Measurements from ENCODE around the gene MAST4.
"Not testable (repeated sequence)": the region's sequence is repeated elsewhere in the genome, so short reads cannot be mapped to it uniquely, and the experiment has no call there.

The MAST4 gene

DNA sequence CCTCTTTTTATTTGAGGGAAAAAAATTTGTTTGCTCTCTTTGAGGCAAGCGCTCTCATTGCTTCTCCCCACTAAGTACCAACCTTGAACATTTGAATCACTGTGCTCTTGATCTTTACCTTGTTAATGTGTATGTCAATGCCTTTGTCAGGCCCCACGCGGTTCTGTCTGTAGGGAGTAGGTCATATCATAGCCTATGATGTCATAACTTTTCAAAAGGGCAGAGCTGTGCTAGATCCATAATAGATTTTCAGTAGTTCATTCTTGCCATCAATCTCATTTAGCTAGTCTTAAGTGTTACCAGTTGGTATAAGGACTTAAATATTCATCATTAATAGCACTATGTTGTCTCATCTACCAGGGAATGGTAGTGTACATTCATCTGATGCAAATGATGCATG lies 56.6 kb downstream of the MAST4 start:
- DNase-seq = no peak

DNA sequence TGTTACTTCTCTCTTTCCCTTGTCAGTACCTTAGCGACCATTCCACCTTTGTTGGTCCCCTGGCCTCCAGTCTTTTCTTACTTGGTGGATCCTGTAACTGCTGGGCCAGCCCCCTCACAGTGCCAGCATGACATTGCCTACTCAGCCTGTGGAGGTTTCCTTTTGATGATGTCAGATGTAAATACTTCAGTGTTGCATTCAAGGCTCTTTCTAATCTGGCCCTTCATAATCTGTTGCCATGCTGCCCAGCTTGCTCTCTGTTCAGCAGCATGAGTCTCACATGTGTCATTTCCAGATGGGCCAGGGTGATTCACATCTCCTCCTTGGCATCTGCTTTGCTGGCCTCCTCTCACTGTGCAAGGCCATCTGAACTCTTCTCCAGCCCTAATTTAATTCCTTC lies 57.1 kb downstream of the MAST4 start:
- peak; percentile 31 for DNase-seq

DNA sequence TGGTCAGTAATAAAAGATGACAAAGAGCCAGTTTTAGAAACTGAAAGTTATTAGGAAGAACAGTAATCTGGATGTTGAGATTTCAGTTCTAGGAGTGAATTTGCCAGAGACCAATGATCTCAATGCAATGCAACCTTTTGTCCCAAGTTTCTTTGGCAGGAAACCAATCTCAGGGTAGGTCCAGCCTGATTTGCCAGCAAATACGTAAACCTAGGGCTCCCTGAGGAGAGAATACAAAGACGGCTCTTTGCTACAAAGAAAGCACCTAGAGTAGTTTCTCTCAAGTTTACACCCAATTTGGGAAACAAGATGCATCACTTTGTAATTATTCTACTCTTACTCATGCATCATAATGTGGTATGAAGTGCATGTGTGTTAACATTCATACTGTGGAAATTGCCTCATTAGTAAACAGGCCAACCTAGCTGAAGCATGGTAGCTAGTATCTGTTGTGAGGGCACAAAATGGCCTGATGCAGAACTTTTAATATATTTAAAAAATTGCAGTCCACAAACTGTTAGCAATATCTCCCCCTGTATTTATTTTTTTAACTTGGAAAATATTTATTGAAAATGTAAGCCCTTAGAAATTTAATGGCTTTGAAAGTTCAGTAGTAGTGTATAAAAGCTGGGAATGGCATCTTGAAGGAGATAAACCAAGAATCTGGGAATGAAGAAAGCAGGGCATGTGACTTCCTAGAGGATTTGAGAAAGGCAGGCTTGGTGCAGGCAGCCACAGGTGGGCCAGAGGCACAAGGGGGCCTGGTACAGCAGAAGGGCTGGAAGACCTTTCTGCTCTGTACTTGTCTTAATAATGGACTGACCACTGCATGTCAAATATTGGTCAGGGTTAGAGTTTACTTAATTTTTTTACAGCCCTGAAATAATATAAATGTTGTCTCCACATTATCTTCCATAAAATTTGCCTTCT lies 59.5 kb downstream of the MAST4 start:
- DNase-seq = no peak

- DNase-seq = no peak
These were observed 62.3 kb downstream of the MAST4 start for GRCh38 chr5:66658516-66658915.

- no peak for DNase-seq
These were observed 63.6 kb downstream of the MAST4 start for GRCh38 chr5:66659780-66660179.

GRCh38 chr5:66660396-66660795 lies 64.2 kb downstream of the MAST4 start:
- DNase-seq = no peak

GRCh38 chr5:66661149-66661548 lies 65.0 kb downstream of the MAST4 start:
- DNase-seq = no peak

DNA sequence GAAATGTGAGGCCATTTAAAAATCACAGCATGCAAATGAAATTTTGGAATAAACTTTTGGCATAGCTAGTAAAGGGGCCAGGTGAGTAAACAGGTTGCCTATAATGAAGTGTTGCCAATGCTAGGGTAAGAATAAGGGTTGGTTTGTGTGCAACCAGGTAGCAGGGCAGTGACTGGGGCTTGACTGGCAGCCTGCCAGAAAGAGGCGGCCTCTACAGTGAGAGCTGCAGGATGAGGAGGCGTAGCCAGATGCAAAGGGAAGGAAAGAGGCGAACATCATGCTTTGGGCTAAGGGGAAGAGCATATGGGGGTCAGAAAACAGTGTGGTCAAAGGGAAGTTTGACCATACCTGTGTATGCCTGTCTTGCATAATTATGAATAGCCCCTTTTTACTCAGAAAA lies 70.6 kb downstream of the MAST4 start:
- no peak for DNase-seq

GRCh38 chr5:66669086-66669861 lies 73.1 kb downstream of the MAST4 start:
- DNase-seq = no peak

DNA sequence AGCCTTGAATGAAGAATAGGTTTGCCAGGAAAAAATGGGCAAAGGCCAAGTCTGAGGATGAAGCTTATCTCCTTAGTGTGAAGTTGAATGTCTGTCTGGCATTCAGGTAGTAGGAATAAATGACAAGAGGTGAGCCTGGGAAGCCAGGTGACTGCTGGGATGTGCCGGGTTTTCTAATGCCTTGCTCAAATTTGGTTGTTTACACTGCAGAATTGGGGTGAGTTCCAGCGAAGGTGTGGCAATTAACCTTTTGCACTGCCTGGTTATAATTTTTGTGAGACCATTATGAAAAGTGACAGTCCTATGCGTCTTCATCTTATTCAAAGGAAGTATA lies 73.6 kb downstream of the MAST4 start:
- DNase-seq = no peak

DNA sequence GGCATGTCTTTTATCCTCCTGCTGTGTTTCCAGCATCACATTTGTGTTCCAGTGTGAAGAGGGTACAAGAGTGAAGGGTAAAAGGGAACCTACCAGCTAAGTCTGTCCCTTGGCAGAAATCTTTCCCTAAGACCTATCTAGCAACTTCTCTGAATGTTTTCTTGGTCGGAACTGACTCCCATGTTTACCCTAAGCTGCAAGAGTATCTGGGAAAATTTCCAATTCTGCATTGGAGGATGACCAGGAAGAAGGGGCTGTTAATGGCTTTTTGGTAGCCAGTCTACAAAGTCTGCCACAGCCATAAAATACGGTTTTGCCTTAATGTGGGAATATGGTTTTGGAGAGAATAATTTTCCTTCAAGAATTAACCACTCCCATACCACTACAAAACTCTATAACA lies 75.1 kb downstream of the MAST4 start:
- DNase-seq = no peak

GRCh38 chr5:66674802-66675201 lies 78.6 kb downstream of the MAST4 start:
- no peak for DNase-seq

GRCh38 chr5:66675406-66675805 lies 79.2 kb downstream of the MAST4 start:
- no peak for DNase-seq

DNA sequence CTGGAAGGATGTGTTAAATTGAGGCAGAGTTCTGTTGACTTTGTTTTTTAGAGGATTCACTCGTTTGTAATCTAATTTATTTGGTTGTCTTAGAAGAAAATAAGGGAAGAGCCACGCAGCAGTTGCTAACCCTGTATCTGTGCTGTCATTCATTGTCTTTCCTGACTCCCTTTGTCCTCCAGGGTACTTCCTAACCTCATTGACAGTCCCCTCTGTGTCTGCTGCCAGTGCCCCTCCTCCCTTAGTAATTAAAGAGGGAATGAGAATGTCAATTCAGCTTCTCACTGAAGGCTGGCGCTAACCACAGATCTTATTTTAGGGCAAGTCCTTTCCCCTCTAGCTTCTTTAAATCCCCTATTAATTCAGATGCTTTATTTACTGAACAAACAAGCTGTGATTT lies 84.0 kb downstream of the MAST4 start:
- no peak for DNase-seq

DNA sequence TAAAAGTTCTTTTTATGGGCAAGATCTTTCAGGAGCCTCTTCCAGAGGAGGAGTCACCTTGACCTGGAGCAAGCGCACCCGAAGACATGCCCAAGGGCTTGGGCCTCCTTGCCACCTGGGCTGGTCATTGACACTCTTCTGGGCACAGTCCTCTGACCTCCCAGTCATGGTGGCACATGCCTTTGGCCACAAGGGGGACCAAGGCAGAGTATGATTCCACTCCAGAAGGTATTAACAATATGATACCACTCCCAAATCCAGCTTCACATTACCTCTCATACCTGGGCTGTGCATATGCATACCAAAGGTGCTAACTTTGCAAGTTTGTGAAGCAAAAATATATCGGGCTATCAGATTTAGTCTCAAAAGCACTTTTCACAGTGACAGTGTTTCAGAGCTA lies 84.6 kb downstream of the MAST4 start:
- no peak for DNase-seq

GRCh38 chr5:66684663-66685062 lies 88.5 kb downstream of the MAST4 start:
- DNase-seq = no peak

DNA sequence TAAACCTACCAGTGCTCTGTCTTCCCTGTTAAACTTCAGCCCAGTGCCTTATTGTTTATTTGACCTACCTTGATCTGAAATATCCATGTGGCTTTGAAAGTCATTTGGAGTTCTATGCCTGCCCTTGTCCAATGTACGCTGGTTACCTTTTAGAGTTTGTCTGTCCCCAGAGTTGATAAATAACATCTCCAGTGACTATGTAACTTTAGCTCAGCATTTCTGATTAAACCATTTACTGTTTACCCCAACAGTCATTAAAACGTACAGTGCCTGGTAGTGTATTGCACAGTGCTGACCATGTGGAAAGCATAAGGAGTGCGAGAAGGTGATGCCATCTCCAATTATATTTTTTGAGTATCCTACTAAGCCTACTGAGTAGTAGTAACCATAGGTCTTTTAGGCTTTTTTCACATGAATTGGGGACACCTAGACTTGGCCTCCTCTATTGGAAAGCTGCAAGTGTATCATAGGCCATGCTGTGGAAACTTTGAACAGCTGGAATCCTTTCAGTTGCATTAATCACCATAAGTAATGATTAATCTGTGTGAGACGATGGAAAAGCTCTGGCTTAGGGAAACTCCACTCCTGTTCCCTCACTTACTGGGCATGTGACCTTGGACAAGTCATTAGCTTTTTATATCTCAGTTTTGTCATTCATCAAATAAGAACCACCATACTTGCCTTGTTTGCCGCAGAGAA lies 93.5 kb downstream of the MAST4 start:
- no peak for DNase-seq

GRCh38 chr5:66694036-66694435 lies 97.8 kb downstream of the MAST4 start:
- no peak for DNase-seq

- not testable (repeated sequence) for DNase-seq
These were observed 99.6 kb downstream of the MAST4 start for GRCh38 chr5:66695840-66696239.

DNA sequence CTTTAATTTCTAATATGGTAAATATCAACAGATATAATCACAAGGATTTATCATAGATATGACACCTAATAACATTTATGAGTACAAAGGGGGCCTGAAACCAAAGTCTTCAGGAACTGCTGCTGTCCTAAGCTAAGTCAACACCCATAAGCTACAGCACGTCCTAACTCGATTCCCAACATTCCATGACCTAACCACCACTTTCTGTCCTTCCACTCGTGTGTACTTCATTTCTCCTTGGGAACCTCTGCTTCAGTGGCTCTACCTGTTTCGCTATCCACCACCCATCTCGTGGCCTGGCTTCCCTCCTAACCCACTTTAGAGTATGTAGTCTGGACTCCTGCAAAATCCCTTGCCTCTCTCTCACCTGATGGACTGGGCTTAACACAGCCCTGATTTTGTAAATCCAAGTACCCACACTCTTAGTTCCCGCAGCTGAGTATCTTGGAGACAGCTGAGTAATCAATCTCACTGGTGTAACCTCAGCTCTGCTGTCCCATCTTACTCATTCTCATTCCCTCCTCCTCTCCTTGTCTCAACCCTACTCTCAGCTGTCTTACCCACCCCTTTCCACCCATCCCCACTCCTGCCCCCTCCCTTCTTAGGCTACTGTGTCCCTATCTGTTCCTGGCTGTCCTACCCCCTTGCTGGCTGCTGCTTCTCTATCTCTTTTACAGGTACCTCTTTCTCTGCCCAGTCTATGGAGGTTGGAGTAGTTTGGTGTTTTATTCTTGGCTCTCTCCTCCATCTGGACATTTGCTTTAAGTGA lies 101.8 kb downstream of the MAST4 start:
- DNase-seq = no peak

- no peak for DNase-seq
These were observed 105.1 kb downstream of the MAST4 start for GRCh38 chr5:66701244-66701643.

GRCh38 chr5:66702426-66702825 lies 106.2 kb downstream of the MAST4 start:
- DNase-seq = no peak
